ENCODE results near the gene CSGALNACT2.

Gene CSGALNACT2

GRCh38 chr10:43230101-43230908, 92.1 kb downstream of the CSGALNACT2 start:
- DNase-seq (ENCODE audit: low read depth), result no peak
- no peak overlapping the region for H3K4me3 ChIP-seq (ENCODE audit: low read depth, low read length)
- TF ChIP-seq MYC (IDR thresholded peaks at IDR 0.05; ENCODE audit: low read depth, low read length) (no peak), POLR2A (IDR thresholded peaks at IDR 0.05; ENCODE audit: extremely low read depth, insufficient read length) (no peak), MAX (IDR thresholded peaks at IDR 0.05; ENCODE audit: low read depth, low read length) (no peak), CTCF (IDR thresholded peaks at IDR 0.05; ENCODE audit: low read depth, low read length) (no peak)

GRCh38 chr10:43230909-43231522, 92.8 kb downstream of the CSGALNACT2 start:
- no peak for DNase-seq (ENCODE audit: low read depth)
- TF ChIP-seq POLR2A (IDR thresholded peaks at IDR 0.05; ENCODE audit: extremely low read depth, insufficient read length), result no peak
- TF ChIP-seq MAX (IDR thresholded peaks at IDR 0.05; ENCODE audit: low read depth, low read length), result no peak
- no peak for TF ChIP-seq MYC (IDR thresholded peaks at IDR 0.05; ENCODE audit: low read depth, low read length)
- no peak for TF ChIP-seq CTCF (IDR thresholded peaks at IDR 0.05; ENCODE audit: low read depth, low read length)
- no peak overlapping the region for H3K4me3 ChIP-seq (ENCODE audit: low read depth, low read length)

GRCh38 chr10:43231523-43232078, 93.4 kb downstream of the CSGALNACT2 start:
- TF ChIP-seq POLR2A (IDR thresholded peaks at IDR 0.05; ENCODE audit: extremely low read depth, insufficient read length) (no peak), CTCF (IDR thresholded peaks at IDR 0.05; ENCODE audit: low read depth, low read length) (no peak), MYC (IDR thresholded peaks at IDR 0.05; ENCODE audit: low read depth, low read length) (no peak), MAX (IDR thresholded peaks at IDR 0.05; ENCODE audit: low read depth, low read length) (no peak)
- H3K4me3 ChIP-seq (ENCODE audit: low read depth, low read length), result no peak overlapping the region
- DNase-seq (ENCODE audit: low read depth), result no peak

- H3K4me3 ChIP-seq (ENCODE audit: low read depth, low read length), result no peak overlapping the region
- no peak for TF ChIP-seq MYC (IDR thresholded peaks at IDR 0.05; ENCODE audit: low read depth, low read length)
- no peak for TF ChIP-seq CTCF (IDR thresholded peaks at IDR 0.05; ENCODE audit: low read depth, low read length)
- no peak for DNase-seq (ENCODE audit: low read depth)
Measured at GRCh38 chr10:43233601-43234430, 95.6 kb downstream of the CSGALNACT2 start.

GRCh38 chr10:43234471-43235041, 96.3 kb downstream of the CSGALNACT2 start:
- TF ChIP-seq POLR2A (IDR thresholded peaks at IDR 0.05; ENCODE audit: extremely low read depth, insufficient read length) (no peak), CTCF (IDR thresholded peaks at IDR 0.05; ENCODE audit: low read depth, low read length) (no peak), MYC (IDR thresholded peaks at IDR 0.05; ENCODE audit: low read depth, low read length) (no peak), MAX (IDR thresholded peaks at IDR 0.05; ENCODE audit: low read depth, low read length) (no peak)
- DNase-seq (ENCODE audit: low read depth), result no peak
- no peak overlapping the region for H3K4me3 ChIP-seq (ENCODE audit: low read depth, low read length)

Data from NB4 (cell line).